SHP77 treated with DMSO at 0.1 percent for 48 hours (cell line): ENCODE data around the gene GTF2IRD1.

Experiments
- DNase-seq: peaks from one replicate; lab custom pipeline; 2025; lab: John Stamatoyannopoulos, UW

Gene GTF2IRD1

DNA sequence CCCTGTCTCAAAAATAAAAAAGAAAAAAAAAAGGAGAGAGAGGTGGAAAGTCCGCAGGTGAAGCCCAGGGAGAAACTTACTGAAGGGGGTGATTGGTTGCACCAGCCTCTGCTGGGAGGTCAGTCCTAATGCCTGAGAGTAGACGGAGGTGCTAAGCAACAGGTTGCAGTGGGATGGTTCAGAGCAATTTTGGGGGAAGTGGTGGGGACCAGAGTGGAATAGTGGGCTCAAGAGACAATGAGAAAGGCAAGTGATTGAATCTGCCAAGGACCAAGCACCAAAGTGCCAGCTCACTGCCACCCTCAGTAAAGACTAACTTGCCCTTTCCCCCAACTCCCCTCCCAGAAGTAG, 113.6 kb downstream of the GTF2IRD1 start:
- DNase-seq, result no peak

DNA sequence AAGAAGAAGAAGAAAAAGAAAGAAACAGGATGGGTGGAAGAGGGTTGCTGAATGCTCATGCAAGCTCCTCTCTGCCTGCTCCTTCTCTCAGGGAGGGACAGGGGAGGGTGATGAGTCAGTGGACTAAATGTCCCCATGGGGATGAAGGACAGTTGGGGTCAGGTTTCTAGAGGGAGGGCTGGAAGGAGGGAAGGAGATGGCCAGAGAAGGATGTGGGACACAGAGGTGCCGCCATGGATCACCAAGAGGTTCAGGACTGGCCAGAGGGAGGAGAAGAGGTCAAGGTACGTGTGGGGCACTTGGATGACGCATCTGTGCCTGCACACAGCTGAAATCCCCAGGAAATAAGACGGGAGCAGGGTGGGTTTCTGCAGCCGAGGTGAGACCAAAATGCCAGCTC, 115.0 kb downstream of the GTF2IRD1 start:
- DNase-seq, result no peak

- no peak for DNase-seq
Observed at GRCh38 chr7:74569501-74570075, 115.9 kb downstream of the GTF2IRD1 start.

GRCh38 chr7:74570533-74571156, 116.9 kb downstream of the GTF2IRD1 start:
- DNase-seq, result no peak

GRCh38 chr7:74572301-74572979, 118.7 kb downstream of the GTF2IRD1 start:
- DNase-seq, result no peak

- DNase-seq, result no peak
Observed at GRCh38 chr7:74573512-74573911, 119.8 kb downstream of the GTF2IRD1 start.

DNA sequence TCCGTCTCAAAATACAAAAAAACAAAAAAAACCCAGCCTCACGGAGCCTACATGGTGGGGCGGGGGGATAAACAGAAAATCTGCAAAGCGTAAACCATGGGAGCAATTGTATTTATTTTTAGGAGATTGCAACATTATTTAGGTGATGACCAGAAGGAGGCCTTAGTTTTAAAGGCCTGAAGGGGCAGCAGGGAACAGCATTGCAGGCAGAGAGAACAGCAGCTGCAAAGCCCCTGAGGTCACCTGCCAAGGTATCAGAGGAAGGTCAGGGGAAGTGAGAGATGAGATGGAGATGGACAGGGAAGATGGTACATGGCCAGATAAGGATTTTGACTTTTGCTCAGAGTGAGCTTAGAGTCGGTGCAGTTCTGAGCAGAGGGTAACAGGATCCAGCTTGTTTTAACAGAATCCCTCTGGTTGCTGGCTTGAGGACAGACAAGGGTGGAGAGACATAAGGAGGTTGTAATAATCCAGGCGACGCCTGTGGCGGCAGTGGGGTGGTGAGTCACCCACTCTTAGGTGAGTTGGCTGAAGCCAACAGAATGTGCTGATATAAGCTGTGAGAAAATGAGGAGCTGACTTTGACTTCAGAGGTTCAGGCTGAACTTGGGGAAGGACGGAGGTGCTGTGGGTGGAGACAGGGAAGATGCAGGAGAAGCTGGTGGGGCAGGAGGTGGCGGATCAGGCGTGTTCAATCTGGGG, 121.5 kb downstream of the GTF2IRD1 start:
- DNase-seq, result no peak

DNA sequence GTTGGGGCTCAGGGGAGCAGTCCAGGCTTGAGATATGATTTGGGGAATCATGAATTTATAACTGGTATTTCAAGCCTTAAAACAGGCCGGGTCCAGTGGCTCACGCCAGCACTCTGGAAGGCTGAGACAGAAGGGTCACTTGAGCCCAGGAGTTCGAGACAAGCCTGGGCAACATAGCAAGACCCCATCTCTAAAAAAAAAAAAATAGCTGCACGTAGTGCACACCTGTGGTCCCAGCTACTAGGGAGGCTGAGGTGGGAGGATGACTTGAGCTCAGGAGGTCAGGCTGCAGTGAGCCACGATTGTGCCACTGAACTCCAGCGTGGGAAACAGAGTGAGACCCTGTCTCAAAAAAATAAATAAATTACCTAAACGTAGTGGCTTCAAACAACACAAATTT, 122.1 kb downstream of the GTF2IRD1 start:
- DNase-seq, result no peak

GRCh38 chr7:74579800-74580685, 126.3 kb downstream of the GTF2IRD1 start:
- DNase-seq, result no peak

DNA sequence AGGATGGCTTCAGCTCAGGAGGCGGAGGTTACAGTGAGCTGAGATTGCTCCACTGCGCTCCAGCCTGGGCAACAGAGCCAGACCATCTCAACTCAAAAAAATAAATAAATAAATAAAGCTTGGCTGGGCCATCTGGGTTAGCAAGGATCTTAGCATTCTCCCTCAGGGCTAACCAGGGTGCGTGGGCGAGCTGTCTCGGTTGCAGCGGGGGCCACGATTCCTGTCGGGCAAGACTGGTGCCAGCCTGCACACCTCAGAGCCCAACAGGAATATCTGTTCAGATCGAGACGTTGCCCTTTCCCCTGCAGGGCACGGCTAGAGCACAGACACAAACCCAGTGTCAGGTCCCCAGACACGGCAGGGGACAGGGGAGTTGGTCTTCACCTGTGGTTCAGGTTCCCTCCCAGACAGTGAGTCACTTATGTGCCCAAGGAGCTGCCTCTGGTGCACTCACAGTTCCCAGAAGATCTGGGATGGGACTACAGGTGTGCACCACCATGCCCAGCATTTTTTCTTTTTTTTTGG, 128.3 kb downstream of the GTF2IRD1 start:
- no peak for DNase-seq

DNA sequence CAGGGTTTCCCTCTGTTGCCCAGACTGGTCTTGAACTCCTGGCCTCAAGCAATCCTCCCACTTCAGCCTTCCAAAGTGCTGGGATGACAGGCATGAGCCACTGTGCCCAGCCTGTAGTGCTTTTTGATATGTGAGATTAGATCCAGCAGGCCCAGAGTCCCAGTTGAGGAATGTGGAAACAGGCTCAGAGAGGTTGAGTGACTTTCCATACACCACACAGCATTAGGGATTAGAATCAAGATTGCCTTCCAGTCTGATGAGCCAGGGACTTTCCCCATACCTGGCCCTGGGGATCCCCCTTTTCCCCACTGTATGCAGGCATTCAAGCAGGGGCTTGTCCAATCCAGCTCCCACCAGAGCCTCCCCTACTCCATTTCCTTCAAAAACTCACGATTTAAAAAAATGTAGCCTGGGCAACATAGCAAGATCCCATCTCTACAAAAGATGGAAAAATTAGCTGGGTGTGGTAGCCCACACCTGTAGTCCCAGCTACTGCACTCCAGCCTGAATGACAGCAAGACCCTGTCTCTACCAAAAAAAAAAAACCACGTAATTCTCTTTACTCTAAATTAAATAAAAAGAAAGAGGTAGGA, 128.8 kb downstream of the GTF2IRD1 start:
- DNase-seq, result no peak

- DNase-seq, result no peak
Observed at GRCh38 chr7:74583630-74584029, 129.9 kb downstream of the GTF2IRD1 start.

DNA sequence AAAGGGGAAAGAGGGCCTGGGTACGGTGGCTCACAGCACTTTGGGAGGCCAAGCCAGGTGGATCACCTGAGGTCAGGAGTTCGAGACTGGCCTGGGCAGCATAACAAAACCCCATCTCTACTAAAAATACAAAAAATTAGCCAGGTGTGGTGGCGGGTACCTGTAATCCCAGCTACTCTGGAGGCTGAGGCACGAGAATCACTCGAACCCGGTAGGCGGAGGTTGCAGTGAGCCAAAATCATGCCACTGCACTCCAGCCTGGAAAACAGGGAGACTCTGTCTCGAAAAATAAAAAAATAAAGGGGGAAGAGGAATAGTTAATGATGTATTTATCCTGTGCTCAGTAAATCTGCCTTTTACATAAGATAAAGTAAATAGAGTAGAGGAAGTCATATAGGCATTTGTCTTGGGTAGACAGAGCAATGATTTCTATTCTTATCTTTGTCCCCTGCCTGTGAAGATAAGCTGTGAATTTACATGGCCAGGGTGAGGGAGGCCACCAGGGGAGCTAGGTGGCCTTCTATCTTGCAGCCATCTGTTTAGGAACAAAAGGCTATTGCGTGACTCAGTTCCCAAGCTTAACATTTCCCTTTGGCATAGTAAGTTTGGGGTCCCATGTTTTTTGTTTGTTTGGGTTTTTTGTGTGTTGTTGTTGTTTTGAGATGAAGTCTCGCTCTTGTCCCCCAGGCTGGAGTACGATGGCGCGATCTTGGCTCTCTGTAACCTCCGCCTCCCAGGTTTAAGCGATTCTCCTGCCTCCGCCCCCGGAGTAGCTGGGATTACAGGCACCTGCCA, 130.7 kb downstream of the GTF2IRD1 start:
- DNase-seq, result no peak

GRCh38 chr7:74585844-74586243, 132.1 kb downstream of the GTF2IRD1 start:
- no peak for DNase-seq

DNA sequence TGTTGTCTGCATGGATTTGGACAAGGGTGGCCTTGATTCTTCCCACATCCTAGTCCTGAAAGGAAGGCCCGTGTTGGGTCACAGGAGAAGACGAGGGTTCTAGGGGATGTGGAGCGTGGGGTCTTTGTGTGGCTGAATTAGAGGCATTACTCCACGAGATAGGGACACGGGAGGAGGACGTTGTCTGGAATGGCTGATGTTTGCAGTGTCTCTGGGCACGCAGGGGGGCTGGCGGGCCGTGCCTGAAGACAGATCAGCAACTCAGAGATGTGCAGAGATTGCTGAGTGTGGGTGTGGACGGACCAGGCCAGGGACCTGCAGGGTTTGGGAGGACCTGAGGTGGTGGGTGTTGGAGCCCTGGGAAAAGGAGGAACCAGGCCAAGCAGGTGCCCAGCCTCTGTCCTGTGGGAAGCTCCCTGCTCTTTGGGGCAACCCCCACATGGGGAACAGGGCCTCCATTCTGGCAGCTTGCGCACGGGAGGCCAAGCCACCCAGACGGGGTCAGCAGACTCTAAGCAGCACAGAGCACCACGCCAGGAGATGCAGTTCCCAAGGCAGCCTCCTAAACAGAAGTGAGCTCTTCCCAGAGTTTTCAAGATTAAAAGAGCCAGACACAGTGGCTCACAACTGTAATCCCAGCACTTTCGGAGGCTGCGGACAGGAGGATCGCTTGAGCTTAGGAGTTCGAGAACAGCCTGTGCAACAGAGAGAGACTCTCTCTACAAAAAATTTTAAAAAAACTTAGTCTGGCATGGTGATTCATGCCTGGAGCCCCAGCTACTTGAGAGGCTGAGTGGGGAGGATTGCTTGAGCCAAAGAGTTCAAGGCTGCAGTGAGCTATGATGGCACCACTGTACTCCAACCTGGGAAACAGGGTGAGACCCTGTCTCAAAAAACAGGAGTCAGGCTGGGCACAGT, 132.8 kb downstream of the GTF2IRD1 start:
- no peak for DNase-seq

DNA sequence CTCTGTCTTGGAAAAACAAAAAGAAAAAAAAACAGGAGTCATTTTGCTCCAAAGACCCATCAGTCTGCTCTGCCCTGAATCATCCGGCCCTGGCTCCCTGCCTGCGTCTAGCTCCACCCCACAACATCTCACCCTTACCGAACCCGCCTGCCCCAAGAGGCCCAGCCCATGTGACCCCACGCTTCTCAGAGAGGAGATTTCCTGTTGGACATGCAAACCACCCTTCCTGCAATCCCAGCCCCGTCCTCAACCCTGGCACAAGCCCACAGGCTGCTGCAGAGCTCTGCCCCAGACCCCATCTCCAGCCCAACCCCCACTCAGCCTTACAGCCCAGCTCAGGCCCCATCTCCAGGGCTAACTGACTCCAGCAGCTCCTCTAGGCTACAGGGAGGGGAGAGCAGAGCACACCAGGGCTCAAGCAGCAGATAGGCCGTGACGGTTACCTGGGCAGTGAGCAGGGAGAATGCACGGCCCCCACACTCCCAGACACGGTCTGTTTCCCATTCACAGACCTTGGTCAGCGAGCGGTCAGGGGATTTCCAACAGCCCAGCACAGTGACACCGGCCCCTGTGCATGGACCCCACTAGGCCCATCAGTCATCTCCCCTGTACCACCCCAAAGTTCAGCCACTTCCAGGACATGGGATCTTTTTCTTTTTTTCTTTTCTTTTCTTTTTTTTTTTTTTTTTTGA, 133.9 kb downstream of the GTF2IRD1 start:
- DNase-seq, result no peak

GRCh38 chr7:74590813-74591212, 137.1 kb downstream of the GTF2IRD1 start:
- DNase-seq, result no peak

DNA sequence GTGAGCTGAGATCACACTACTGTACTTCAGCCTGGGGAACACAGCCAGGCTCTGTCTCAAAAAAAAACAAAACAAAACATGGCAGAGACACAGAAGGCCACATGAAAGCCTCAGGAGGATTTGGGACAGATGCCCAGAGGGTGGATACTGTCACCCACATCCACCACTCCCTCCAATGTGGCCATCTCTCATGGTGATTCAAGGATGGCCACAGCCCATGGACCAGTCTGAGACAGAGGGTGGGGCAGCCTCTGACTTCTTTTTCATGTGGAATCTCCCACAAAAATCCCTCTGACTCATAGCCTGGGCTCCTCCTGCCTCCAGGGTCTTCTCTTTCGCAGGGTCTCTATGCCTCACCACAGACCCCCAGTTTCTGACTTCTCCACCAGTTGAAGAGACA, 144.9 kb downstream of the GTF2IRD1 start:
- no peak for DNase-seq

GRCh38 chr7:74599244-74599643, 145.5 kb downstream of the GTF2IRD1 start:
- no peak for DNase-seq
